ENCODE results near the gene PDZD7. TPM values are rescaled to one million over a fixed set of nuclear protein-coding genes. Genes with fewer than 3 reads are reported as not detected.

PDZD7 gene
- total RNA-seq, 4 donors from 2014 or later = 0.84 to 2.4 (median 1.9) TPM

- TF ChIP-seq EP300 (IDR thresholded peaks at IDR 0.05) (no peak), POLR2A (IDR thresholded peaks at IDR 0.05) (no peak), CTCF (IDR thresholded peaks at IDR 0.05) (no peak)
- Histone ChIP-seq H3K9me3 (no peaks in the 10 kb centered on the region), H3K27ac (peak overlapping the region; percentile 29 to 87 (median 54)), H3K4me3 (no peak overlapping the region), H3K27me3 (no peaks in the 10 kb centered on the region), H3K4me1 (peaks cover 0 to 40% (median 18%) of the 10 kb centered on the region in 4 donors), H3K36me3 (peaks cover 0 to 68% (median 0%) of the 10 kb centered on the region in 3 donors)
- 63 to 73% methylated on average over 12 of the region's 13 CpGs for WGBS, 2 donors
- no peak for DNase-seq (ENCODE audit: low spot score in 2 of 2)
Measured at GRCh38 chr10:100983868-100984671, 46.9 kb downstream of the PDZD7 start.

GRCh38 chr10:100982916-100983830, 47.8 kb downstream of the PDZD7 start:
- no peaks in the 10 kb centered on the region for H3K9me3 ChIP-seq
- no peak for DNase-seq (ENCODE audit: low spot score in 2 of 2)
- peak overlapping the region in 2 of 4 donors; percentile 70 to 87 for H3K27ac ChIP-seq
- TF ChIP-seq CTCF (IDR thresholded peaks at IDR 0.05) (no peak), POLR2A (IDR thresholded peaks at IDR 0.05) (no peak), EP300 (IDR thresholded peaks at IDR 0.05) (no peak)
- H3K4me3 ChIP-seq = no peak overlapping the region
- H3K27me3 ChIP-seq = no peaks in the 10 kb centered on the region
- 87% methylated on average over 11 to 14 of the region's 24 CpGs for WGBS, 2 donors
- peaks cover 0 to 31% (median 14%) of the 10 kb centered on the region in 4 donors for H3K4me1 ChIP-seq
- peaks cover 0 to 76% (median 0%) of the 10 kb centered on the region in 3 donors for H3K36me3 ChIP-seq

- H3K4me1 ChIP-seq = peaks cover 0 to 19% (median 2%) of the 10 kb centered on the region in 4 donors
- no peaks in the 10 kb centered on the region for H3K27me3 ChIP-seq
- H3K4me3 ChIP-seq = no peak overlapping the region
- 86 to 92% methylated on average over 5 of the region's 5 CpGs for WGBS, 2 donors
- TF ChIP-seq EP300 (IDR thresholded peaks at IDR 0.05) (no peak), CTCF (IDR thresholded peaks at IDR 0.05) (no peak), POLR2A (IDR thresholded peaks at IDR 0.05) (no peak)
- DNase-seq (ENCODE audit: low spot score in 2 of 2) = no peak
- H3K9me3 ChIP-seq = no peaks in the 10 kb centered on the region
- no peak overlapping the region for H3K27ac ChIP-seq
- peaks cover 0 to 93% (median 0%) of the 10 kb centered on the region in 3 donors for H3K36me3 ChIP-seq
Measured at GRCh38 chr10:100981178-100981772, 49.7 kb downstream of the PDZD7 start.

GRCh38 chr10:100980711-100981110, 50.2 kb downstream of the PDZD7 start:
- H3K27ac ChIP-seq = no peak overlapping the region
- WGBS, 2 donors = 86 to 97% methylated on average over 7 of the region's 7 CpGs
- H3K4me1 ChIP-seq = peaks cover 0 to 13% (median 0%) of the 10 kb centered on the region in 4 donors
- H3K36me3 ChIP-seq = peaks cover 0 to 93% (median 0%) of the 10 kb centered on the region in 3 donors
- DNase-seq (ENCODE audit: low spot score in 2 of 2) = no peak
- no peak for TF ChIP-seq EP300 (IDR thresholded peaks at IDR 0.05)
- TF ChIP-seq POLR2A (IDR thresholded peaks at IDR 0.05) = no peak
- no peak for TF ChIP-seq CTCF (IDR thresholded peaks at IDR 0.05)
- H3K9me3 ChIP-seq = no peaks in the 10 kb centered on the region
- H3K4me3 ChIP-seq = no peak overlapping the region
- H3K27me3 ChIP-seq = no peaks in the 10 kb centered on the region
